Ramos (cell line): Measurements from ENCODE around the gene PDLIM7.

Experiments
- in situ Hi-C: fragments of 300-500 bp; cut with MboI; formaldehyde crosslinking; loops from one replicate; pipeline ENCODE4 v1.14.3; 2022; ENCODE audit warnings: low sequenced_read_pairs; ENCODE audit not compliant: unreplicated experiment

Gene PDLIM7

DNA sequence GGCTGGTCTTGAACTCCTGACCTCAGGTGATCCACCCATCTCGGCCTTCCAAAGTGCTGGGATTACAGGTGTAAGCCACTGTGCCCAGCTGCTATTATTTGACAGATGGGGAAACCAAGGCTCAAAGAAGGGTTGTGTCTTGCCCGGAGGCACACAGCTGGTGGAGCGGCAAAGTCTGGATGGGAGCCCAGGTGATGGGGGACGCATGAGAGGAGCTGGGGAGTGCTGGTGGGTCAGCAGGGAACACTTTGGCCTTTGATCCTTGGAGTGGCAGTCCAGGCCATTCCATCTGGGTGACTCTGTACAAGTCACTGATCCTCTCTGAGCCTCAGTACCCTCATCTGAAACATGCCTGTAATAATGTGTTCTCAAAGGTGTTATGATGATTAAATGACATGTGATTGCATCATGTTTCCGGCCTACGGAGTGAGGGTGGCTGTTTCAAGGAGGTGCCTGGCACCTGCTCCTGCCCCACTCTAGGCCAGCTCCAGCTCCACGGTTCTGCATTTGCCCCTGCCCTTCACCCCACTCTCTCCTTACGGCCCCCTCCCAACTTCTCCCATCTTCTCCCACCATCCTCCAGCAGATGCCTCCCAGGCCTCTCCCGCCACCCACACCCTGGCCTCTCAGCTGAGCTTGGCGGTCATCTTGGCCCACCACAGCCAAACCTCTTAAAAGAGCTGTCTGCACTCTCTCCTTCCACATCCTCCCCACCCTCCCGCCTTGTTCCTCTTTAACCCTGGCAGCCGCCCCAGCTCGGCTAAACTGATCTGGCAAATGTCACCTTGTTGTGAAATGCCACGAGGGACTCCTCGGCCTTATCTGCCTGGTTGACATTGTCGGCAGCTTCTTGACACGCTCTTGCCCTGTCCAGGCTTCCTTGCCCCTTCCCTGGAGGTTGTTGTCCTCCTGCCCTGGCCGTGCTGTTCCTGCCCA, 18.4 kb downstream of the PDLIM7 start:
- in situ Hi-C loops, result loop anchor here (25.0 kb wide), 1 partner anchor 942 kb away; the partner anchor contains the start of genes CDHR2 and RNF44

DNA sequence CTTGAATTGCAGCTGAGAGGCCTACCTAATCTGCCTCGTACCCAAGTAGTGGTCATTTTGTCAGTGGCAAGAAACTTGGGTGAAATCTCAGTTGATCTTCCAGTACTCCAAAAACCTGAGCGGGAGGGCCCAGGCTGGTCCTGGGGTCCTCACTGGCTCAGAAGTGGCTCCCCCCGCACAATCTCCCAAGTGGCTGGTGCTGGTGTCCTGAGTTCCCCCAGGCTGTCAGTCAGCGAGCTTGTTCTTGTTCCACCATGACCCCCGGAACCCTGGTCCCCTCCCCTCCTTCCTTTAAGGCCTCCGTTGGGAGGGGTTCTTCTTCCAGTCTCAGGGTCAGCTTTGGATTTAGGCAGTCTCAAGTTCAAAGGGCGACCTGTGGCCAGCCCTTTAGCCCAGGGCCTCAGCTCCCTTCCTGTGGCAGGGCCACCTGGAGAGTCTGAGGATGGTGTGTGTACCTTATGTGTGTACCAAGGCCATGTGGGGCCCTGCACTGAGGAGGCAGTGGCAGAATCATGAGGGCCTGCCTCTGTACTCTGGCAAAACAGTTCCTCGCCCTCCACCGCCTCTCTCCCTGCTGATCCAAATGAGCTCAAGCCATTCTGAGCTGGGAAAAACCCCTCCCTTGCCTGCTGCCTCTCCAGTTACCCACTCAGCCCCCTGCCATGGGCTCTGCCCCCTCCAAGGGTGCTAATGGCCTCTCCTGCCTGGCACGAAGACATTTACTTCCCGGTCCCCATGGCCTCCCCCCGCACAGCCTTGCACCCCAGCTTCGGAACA, 19.5 kb downstream of the PDLIM7 start:
- in situ Hi-C loops, result loop anchor here (25.0 kb wide), 1 partner anchor 941 kb away; the partner anchor contains the start of genes CDHR2 and RNF44

DNA sequence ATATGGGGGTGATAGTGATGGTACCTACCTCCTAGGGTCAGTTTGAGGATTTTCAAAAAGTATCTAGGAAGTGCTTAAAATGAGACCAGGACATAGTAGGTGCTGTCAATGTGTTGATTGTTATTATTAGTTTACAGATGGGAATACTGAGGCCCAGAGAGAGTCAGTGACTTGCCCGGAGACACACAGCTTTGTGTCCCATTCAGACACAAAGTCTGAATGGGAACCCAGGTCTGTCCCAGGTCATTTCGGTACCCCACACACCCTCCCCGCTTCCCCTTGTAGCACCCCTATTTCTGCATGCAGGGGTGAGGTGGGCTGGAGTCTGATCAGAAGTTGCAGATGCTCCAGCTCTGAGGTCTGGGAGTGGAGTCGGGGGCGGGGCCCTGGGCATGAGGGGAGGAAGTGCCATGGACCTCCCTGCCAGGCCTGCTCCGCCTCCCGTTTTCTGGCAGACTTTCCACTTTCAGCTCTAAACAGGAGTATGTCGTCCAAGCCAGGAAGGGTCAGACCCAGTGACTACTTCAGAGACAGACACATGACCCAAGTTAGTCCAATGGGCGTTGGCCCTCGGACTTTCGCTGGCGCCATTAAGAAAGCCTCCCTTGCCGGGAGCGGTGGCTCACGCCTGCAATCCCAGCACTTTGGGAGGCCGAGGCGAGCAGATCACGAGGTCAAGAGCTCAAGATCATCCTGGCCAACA, 20.7 kb downstream of the PDLIM7 start:
- in situ Hi-C loops, result loop anchor here (25.0 kb wide), 1 partner anchor 939 kb away; the partner anchor contains the start of genes CDHR2 and RNF44

DNA sequence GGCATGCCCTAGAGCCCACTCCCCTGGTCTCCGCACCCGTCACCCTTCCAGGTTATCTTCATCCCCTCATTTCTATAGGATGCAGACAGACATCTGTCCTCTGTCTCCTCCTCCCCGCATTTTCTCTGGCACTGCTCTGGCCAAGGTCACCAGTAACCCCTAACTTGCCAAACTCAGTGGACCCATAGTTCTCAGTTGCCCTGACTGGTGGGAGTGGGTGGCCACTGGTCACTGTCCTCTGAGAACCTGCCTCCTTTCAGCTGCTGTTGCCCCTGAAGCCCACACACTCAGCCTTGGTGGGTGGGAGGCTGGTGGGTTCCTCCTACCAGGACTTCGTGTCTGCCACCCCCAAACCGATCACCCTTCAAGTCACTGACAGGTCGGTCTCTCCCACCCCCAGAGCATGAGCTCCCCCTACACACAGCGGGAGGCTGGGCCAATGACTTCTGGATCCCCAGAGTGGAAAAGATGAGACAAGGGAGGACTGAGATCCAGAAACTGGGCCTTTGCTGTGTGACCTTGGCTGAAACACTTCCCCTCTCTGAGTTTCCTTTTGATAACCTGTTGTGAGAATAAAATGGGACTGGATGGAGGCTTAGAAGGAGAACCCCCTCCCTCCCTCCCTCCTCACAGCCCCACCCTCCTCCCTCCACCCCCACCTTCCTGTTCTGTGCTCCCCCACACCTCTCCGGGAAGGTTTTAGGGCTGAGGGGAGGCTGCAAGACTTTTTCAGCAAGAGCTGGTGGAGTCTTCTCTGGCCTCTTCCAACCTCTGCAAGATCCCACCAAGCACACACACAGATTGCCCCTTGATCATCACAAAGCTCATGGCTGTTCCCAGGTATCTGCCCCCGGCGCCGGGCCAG, 21.6 kb downstream of the PDLIM7 start:
- in situ Hi-C loops, result loop anchor here (25.0 kb wide), 1 partner anchor 938 kb away; the partner anchor contains the start of genes CDHR2 and RNF44

DNA sequence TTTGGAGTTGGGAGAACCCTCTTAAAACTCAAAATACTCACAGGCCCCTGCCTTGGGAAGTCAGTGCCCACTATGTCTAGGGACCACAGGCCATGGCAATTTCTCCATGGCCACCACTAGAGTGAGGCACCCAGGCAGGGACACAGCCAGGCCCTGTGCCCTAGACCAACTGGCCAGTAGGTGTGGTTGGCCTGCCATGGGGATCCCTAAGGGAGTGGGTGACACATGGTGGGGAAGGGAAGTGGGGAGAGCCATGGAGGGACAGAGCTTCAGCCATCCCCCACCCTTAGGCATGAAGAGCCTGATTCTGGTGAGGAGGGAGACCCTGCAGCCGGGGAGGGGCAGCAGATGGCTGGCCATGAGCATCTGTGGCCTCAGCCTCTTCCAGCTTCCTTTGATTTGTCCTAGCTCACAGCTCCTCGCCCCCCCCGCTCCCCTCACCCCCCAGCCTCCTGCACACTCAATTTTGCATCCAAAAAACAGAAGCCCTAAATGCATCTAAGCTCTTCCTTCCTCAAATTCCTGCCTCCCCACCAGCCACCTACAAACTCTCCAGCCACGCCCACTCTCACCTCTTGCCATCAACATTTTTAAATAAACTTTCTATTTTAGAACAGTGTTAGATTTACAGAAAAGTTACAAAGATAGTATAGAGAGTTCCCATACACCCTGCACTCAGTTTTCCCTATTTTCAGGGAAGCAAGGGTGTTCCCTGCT, 22.4 kb downstream of the PDLIM7 start:
- in situ Hi-C loops, result loop anchor here (25.0 kb wide), 1 partner anchor 938 kb away; the partner anchor contains the start of genes CDHR2 and RNF44

DNA sequence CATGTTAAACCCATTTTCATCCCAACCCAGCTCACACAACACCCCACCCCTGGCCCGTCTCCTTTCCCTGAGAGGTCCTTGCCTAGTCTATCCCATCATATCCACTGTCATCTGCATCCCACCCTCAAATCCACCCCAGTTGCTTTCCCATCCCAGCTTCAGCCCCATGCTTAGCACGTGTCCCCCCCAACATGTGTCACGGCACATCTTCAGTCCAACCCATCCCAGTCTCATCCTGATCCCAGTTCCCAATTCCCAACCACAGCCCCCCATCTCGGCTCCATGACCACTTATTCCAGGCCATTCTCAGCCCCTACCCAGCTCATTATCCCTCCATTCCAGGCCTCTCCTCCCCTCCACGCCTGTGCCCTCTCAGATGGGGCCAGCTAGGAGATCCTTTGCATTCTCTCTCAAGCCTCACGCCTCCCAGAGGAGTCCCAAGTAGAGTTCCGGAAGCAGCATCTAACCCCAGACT, 23.4 kb downstream of the PDLIM7 start:
- in situ Hi-C loops, result no loop called here

DNA sequence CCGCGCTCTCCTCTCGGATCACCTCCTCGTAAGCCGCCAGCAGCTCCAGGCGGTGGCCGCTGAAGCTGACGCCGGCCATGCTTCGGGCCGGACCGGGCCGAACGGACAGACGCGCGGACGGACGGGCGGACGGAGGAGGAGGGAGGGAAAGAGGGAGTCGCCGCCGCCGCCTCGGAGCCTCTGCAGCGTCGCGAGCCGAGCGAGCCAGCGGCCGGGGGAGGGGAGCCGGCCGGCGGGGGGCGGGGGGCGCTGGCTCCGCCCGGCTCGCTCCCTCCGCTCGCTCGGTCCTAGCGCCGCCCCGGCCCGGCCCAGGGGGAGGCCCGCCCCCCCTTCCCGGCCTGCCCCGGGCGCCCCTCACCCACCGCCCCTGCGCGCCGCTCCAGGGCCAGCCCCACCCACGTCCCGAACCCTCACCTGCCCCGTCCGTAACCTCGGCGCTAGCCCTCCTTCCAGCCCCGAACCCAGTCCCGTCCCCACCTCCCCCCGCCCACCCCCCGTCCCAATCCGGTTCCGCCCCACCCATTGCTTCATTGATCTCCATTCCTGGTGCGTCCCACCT, 23.9 kb downstream of the PDLIM7 start, which contains the start of gene DBN1:
DBN1 (minus strand) TSS at position 192 of the 559 bp plus-strand sequence; CDS start at position 79, 113 bp downstream.
- in situ Hi-C loops, result no loop called here

DNA sequence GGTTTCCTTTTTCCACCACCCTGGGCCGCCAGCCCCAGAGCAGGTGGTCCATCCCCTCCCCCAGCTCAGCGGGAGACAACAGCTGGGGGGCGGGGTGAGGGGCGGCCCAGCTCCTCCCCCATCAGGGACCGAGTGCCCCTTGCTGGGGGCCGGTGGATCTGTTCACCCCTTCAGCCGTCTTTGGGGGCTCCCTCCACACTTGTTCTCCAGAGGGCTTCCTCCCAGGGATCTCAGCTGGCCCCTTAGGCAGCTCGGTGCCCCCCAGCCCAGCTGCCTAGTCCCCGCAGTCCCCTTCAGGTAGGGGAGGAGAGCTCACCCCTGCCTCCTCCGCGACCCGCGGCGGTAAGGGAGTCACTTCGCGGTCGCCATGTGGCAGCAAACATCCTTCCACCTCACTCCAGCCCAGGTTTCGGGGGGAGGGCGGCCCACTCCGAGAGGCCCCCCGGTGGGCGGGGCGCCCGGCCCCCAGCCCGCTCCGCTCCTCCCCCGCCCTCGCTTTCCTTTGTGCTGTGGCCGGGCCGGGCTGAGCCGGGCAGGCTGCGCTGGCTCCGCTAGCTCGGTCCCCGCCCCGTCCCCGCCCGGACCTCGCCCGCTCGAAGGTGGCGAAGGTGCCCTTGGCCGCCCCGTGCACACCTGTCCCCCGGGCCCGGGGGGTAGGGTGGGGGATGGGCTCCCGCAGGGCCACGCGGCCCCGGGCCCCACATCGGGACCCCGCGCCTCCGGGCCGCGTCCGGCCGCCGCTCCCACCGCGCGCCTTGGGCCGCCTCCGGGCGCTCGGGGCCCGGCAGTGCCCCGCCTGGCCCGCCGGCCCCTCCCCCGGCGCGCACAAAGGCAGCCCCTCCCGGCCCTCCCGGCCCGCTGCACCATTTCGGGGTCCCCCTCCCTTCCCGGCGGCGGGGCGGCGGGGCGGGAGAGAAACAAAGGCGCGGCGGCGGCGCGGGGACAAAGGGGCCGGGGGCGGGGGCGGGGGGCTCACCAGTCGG, 24.7 kb downstream of the PDLIM7 start:
- in situ Hi-C loops, result no loop called here

DNA sequence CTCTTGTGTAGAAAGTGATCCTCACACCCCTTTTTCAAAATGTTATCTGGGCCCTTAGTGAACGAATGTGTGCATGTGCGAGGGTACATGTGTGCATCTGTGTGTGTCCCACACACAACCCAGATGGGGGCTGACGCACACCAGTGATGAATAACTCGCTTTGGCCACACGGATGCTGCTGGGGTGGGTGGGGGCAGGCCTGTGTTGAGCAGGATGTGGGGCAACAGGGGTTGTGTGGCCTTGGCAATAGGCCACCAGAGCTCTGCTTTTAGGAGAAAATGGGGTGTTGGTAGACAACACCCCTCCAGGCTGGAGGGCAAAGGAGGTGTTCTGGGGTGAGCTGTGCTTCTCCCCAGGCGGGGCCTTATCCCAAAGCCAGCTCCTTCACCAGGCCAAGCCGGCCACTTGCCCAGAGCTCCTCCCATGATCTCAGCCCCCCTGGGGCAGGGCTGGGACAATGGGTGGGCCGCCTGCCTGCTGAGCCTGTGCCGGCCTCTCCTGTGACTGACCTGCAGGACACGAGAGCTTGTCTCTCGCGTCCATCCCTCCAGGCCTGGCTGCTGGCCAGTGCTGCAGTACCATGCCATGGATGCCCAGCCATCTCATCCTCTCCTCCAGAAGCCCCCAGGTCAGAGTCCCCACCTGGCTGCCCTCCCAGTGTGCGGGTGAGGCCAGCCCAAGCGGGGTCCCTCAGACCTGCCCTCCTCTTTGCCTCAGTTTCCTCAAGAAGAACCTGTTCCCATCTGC, 25.6 kb downstream of the PDLIM7 start:
- in situ Hi-C loops, result no loop called here

DNA sequence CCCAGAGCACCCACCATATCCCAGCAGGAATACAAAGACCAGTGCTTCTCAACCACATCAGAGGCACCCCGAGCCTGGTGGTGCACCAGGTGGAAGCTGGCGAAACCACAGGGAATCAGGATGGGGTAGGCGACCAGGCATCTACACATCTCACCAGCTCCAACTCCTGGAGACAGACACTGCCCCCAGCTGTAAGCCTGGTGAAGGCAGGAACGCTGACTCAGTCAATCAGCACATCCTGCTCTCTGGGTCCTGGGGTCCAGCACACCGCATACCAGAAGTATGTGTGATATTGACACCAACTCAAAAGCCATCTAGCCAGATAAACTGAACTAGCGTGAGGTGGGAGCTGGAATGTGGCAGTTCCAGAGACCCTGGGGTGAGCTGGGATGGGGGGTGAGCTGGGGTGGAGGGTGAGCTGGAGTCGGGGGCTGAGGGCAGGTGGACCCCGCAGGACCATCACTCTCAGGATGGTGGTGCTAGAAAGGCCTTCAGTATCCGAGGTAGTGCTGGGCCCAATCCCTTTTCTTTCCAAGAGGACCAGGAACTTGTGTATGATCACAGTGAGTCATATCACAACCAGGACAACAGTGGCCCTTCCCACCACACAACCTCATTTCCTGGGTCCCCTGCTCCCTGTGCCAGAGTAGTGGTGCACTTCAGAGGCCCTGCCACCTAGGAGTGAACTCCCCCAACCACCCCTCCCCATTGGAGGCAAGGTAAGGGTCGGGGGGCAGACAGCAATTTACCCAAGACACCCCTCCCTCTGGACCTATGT, 26.5 kb downstream of the PDLIM7 start:
- in situ Hi-C loops, result no loop called here

DNA sequence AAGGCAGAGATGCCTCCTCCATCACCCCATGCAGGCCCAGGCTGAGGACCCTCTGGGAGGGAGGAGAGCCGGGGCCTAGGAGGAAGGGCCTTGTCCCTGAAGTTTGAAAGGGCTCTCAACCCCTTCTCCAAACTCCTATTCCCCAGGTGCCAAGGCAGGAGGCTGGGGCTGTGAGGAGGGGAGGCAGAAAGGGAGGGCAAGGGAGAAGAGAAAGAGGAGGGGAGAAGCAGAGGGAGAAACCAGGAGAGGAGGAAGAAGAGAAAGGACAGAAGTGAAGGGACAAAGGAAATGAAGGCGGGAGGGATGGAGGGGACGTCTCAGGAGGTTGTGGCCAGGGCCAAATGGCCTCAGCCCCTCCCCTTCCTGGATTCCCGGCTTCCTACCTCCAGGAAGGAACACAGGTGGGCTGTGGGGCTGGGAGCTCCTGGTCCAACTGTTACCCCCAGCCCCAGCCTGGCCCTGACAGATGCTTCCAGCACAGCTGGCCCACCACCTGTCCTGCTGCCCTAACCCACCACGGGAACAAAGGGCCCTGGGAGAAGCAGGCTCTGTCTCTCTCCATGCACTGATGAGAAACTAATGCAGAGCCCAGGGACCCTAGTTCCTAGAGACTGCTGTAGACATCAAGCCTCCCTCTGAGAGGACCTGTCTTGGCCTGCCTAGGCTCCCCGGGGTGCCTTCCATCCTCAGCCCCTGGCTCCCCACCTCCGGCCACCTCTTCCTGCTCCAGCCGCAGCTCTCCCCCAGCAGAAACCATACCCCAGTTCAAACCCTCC, 27.5 kb downstream of the PDLIM7 start:
- in situ Hi-C loops, result no loop called here

DNA sequence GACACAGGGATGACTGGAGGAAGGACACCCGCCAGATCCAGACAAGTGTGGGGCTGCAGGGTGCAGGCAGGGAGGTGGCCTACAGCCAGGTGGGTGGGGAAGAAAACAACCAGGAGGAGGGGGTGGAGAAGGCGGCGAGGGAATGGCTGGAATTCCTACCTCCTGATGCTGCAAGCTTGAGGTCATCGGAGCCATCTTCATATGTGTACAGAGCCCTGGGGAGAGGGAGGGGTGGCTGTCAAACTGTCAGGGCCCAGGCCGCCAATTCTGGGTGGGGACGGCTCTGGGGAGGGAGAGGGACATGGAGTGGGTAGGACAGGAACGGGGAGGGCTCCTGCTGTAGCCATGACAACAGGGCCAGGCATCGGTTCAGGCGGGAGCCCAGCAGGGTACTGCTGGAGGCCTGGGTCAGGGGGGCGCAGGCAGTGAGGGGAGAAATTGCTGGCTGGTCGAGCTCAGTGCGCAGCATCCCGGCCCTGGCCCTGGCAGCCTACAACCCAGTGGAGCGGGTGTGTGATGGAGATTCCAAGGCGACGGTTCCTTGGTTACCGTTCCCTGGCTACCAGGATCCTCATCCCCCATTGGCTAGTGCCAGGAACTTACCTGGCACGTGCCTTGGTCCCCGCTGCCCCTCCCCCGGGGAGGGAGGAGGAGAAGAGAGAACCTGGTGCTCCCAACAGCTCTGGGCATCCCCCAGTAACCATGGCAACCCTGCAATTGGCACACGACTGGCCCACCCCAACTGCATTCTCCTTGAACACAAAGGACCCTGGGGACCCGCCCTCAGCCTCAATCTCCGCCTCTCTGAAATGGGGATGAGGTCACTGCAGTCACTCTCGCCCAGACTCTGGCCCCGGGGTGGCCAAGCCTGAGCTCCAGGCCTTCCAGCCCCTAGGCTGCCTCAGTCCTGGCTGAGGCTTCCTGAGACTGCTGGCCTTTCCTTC, 28.4 kb downstream of the PDLIM7 start:
- in situ Hi-C loops, result no loop called here

DNA sequence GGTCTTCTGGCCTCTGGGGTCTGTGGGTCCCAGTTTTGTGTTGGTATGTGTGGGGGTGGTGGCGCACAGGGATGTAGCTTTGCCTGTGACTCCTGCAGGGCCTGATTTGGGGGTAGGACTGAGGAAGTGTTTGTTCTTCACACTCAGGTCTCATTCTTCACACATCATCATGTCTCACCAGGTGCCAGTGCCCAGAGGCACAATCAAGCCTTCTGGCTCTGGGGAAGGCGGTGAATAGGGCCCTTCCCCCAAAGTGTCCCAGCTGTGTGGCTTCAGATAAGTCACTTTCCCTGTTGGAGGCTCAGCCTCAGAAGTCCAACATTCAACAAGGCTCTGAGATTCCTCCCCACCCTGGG, 29.1 kb downstream of the PDLIM7 start:
- in situ Hi-C loops, result no loop called here

DNA sequence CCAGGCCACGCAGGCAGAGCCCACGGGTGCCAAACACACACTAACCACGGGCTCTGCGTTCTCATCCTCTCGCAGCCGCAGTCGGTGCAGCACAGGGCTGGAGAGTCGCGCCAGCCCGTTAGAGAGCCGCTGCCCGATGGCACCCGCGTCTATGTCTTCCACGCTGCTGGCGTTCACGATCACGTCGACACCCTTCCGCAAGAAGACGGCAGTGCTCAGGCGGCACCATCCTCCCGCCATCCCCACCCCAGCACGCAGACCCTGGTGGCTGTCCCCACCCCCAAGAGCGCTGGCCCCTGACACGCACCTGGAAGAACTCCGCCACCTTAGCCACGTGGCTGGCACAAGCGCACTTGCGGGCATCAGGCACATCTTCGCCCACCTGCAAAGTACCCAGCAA, 30.0 kb downstream of the PDLIM7 start:
- in situ Hi-C loops, result no loop called here
